GM12875 (cell line): ENCODE data around the gene FGF1.

ENCODE experiments used
- H3K4me3 ChIP-seq: one replicate; pipeline ENCODE4 v1.5.1; 2011; ENCODE audit warnings: low read depth, low read length, control low read depth
- TF ChIP-seq, protein P1 (sequence below): IDR thresholded peaks from 2 replicates; pipeline ENCODE4 v1.5.1; 2011; ENCODE audit warnings: low read depth, mild to moderate bottlenecking, control low read depth, inconsistent platforms, low read length, moderate library complexity, borderline replicate concordance; ENCODE audit not compliant: insufficient read depth

FGF1 gene

DNA sequence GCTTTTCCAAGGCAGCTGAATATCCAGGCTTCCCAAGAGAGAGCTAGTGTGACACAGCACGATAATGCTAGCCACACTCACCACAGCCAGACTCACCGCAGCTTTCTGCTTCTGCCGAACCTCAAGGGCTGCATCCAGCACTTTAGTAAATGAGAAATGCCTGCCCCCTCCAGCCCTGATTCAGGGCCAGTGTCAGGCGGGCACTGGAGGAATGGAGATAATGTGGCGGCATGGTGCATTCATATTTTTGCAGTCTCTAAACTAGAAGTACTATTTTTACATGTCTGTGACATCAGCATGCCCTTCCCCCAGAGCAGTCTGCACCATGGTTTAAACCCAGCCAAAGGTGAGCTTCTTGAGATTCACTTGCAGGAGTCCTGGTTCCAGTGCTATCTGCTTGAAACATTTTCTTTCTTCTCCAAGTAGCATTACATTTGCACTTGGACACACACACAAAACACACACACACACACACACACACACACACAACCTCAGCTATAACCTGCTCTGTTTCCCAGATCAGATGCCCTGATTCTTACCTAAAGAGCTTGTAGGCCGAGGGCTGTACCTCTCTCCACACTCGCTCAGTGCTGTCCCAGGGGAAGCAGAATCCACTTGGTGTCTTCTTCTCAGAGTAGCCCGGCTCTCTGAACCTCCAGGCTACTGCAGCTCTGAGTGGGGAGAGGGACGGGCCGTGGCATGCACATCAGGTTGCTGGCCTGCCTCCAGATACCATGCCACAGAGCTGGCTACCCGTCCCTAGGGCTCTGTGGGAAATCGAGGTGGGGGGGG is at the start of gene FGF1:
TSS of gene FGF1 (minus strand) at position 673 of the 792 bp plus-strand sequence. CDS start 71,963 bp downstream, outside the sequence.
- TF ChIP-seq, protein P1, sequence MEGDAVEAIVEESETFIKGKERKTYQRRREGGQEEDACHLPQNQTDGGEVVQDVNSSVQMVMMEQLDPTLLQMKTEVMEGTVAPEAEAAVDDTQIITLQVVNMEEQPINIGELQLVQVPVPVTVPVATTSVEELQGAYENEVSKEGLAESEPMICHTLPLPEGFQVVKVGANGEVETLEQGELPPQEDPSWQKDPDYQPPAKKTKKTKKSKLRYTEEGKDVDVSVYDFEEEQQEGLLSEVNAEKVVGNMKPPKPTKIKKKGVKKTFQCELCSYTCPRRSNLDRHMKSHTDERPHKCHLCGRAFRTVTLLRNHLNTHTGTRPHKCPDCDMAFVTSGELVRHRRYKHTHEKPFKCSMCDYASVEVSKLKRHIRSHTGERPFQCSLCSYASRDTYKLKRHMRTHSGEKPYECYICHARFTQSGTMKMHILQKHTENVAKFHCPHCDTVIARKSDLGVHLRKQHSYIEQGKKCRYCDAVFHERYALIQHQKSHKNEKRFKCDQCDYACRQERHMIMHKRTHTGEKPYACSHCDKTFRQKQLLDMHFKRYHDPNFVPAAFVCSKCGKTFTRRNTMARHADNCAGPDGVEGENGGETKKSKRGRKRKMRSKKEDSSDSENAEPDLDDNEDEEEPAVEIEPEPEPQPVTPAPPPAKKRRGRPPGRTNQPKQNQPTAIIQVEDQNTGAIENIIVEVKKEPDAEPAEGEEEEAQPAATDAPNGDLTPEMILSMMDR = no peak
- H3K4me3 ChIP-seq = no peak within 1 kb of the TSS

DNA sequence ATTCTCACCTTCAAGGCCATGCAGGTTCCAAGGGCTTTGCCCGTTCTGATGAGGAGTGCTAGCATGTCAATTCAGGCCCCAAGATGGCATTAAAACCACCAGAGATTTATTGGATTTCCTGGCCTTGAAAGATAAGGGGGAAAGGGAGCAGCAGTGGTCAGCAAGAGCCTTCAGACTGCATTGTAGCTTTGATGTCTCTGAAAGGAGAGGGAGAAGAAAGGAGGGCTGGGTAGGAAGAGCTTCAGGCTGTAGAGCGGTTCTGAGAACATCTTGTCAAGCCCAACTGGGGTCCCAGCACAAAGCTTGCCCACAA is 41.8 kb upstream of the FGF1 start:
- TF ChIP-seq, protein P1 = no peak
- no peak overlapping the region for H3K4me3 ChIP-seq

DNA sequence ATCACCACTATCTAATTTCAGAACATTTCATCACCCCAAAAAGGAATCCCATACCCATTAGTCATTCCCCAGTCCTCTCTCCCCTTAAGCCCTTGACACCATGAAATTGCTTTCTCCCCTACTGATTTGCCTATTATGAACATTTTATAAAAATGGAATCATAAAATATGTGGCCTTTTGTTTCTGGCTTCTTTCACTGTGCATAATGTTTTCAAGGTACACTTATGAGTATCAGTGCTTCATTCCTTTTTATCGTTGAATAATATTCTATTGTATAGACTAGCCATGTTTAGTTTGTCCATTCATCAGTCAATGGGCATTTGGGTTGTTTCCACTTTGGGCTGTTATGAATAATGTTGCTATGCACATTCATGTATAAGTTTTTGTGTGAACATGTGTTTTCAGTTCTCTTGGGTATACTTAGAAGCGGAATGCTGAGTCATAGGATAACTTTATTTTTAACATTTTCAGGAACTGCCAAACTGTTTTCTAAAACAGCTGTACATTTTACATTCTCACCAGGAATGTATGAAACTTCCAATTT is 40.4 kb upstream of the FGF1 start:
- no peak overlapping the region for H3K4me3 ChIP-seq
- TF ChIP-seq, protein P1 = no peak

DNA sequence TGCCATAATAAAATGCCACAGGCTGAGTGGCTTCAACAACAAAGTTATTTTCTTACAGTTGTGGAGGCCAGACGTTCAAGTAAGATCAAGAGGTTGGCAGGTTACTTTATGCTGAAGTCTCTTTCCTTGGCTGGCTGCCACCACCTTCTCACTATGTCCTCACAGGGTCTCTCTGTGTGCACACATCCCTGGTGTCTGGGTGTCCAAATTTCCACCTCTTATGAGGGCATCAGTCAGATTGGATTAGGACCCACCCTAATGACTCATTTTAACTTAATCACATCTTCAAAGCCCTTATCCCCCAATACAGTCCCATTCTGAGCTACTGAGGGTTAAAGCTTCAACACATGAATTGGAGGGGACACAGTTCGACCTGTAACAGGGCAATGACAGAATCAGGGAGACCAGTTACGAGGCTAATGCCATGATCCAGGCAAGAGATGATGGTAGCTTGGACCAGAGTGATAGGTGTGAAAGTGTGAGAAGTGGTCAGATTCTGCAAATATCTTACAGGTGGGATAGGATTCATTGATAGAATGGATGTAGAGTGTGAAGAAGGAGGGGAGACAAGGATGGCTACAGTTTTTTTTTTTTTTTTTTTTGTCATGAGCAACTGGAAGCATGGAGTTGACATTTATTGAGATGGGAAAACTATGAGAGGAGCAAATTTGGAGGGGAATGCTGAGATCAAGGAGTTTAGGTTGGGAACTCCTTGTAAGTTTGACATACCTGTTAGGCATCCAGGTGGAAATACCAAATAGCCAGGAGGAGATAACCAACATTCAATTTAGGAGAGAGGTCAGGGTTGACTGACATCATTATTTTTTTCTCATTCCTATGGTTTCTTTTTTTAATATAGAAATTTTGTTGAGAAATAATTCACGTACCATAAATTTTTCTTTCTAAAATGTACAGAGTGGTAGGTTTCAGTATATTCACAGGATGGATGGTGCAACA is 39.6 kb upstream of the FGF1 start:
- no peak overlapping the region for H3K4me3 ChIP-seq
- TF ChIP-seq, protein P1 = no peak

DNA sequence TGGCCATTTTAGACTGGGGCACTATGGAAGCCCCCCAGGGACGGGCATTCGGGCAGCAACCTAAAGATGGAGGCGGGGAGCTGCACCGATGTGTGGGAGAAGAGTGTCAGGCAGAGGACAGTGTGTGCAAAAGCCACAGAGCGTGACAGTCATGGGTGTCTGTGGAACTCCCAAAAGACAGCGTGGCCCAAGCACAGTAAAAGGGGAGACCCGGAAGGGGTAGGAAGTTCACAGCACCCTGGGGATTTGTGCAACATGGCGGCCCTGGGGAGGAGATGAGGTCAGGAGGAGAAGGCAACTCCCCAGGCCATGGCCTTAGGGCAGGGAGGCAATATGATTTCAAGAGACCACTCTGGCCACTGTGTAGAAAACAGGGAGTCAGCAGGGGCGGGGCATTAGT is 38.9 kb upstream of the FGF1 start:
- no peak overlapping the region for H3K4me3 ChIP-seq
- TF ChIP-seq, protein P1 = no peak

DNA sequence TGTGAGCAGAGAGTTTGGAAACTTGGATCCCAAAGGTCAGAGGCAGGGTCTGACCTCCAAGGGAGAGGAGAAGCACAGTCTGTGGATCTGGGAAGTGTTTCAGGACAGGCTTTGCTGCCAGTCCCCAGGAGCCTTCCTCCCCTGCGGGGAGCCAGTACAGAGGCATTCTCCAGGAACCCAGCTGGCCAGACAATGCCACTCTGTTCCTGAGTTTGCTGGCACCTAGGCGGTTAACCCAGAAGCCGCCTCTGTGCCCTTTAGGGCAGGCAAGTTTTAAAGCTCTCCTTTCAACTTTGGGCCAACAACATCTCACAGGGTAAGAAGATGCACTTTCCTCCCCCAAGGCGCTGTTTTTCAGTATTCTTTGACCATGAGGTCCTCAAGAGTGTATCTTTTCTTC is 37.0 kb upstream of the FGF1 start:
- no peak overlapping the region for H3K4me3 ChIP-seq
- TF ChIP-seq, protein P1 = no peak
